CD4-positive, alpha-beta T cell (primary cell): Measurements from ENCODE around the gene TENT5C. TPM values are rescaled to one million over a fixed set of nuclear protein-coding genes. Genes with fewer than 3 reads are reported as not detected.
A peak's percentile ranks its signal among the peaks of the same experiment; 100 is the strongest.

ENCODE experiments used
- ATAC-seq: fragments of 200-7000 bp; cut with Tn5 transposase; one replicate; pipeline ENCODE4 v1.10.0; 2022; ENCODE audit warnings: mild to moderate bottlenecking; ENCODE audit not compliant: poor library complexity
- CTCF ChIA-PET: fragments of 350-600 bp; sonication (Branson Sonifier 250); formaldehyde crosslinking; loops from one replicate; lab custom pipeline; 2021; ENCODE audit warnings: antibody characterized with exemption, inconsistent platforms; lab: Charles Lee
- POLR2A ChIA-PET: fragments of 350-600 bp; sonication (Branson Sonifier 250); formaldehyde crosslinking; loops from one replicate; lab custom pipeline; 2021; ENCODE audit warnings: antibody characterized with exemption, inconsistent platforms; lab: Charles Lee
- DNase-seq, 14 experiments: peaks; one replicate each; pipeline ENCODE4 v3.0.0-alpha.2; 2013 to 2020; ENCODE audit warnings: mixed read lengths in 2 of 14
- H3K27ac ChIP-seq, 2 donors: one replicate each; pipeline versions ENCODE4 v1.5.1 to v1.7.0; 2013; ENCODE audit warnings: low read length in 2 of 2, low read depth in 1 of 2, mild to moderate bottlenecking in 1 of 2
- H3K27me3 ChIP-seq, 2 experiments: 1 replicate in 1 of 2; 2 replicates in 1 of 2; pipeline versions ENCODE4 v1.6.1 to v1.7.0; 2013; ENCODE audit warnings: low read length in 2 of 2, control low read depth in 1 of 2, mild to moderate bottlenecking in 1 of 2, moderate library complexity in 1 of 2; ENCODE audit not compliant: insufficient read depth in 2 of 2, control insufficient read depth in 1 of 2
- H3K36me3 ChIP-seq: one replicate; pipeline ENCODE4 v1.6.1; 2013; ENCODE audit warnings: low read length, control low read depth; ENCODE audit not compliant: insufficient read depth
- H3K4me1 ChIP-seq: one replicate; pipeline ENCODE4 v1.6.1; 2013; ENCODE audit warnings: low read length, control low read depth; ENCODE audit not compliant: insufficient read depth
- H3K4me3 ChIP-seq: one replicate; pipeline ENCODE4 v1.5.1; 2013; ENCODE audit warnings: mild to moderate bottlenecking, low read length, moderate library complexity
- H3K9me3 ChIP-seq, 2 experiments: 1 replicate in 1 of 2; 2 replicates in 1 of 2; pipeline versions ENCODE4 v1.6.1 to v1.7.0; 2013; ENCODE audit warnings: low read length in 2 of 2, mild to moderate bottlenecking in 2 of 2, control low read depth in 1 of 2, moderate library complexity in 1 of 2; ENCODE audit not compliant: control insufficient read depth in 1 of 2, insufficient read depth in 1 of 2
- H3K27ac Mint-ChIP-seq: one replicate; pipeline ENCODE4 v1.8.0; 2020; ENCODE audit warnings: mixed read lengths
- H3K27me3 Mint-ChIP-seq: one replicate; pipeline ENCODE4 v1.8.0; 2021; ENCODE audit warnings: mixed read lengths
- H3K36me3 Mint-ChIP-seq: one replicate; pipeline ENCODE4 v1.8.0; 2021; ENCODE audit warnings: low read depth, mixed read lengths
- H3K4me1 Mint-ChIP-seq: one replicate; pipeline ENCODE4 v1.8.0; 2021; ENCODE audit warnings: low read depth, mixed read lengths
- H3K4me3 Mint-ChIP-seq: one replicate; pipeline ENCODE4 v1.8.0; 2020; ENCODE audit warnings: mild to moderate bottlenecking, mixed read lengths
- H3K9me3 Mint-ChIP-seq: one replicate; pipeline ENCODE4 v1.8.0; 2020; ENCODE audit warnings: mixed read lengths
- CTCF ChIP-seq: fragments of 200-600 bp; IDR thresholded peaks from one replicate; pipeline ENCODE4 v1.8.0; 2022; ENCODE audit warnings: antibody characterized with exemption, mild to moderate bottlenecking
- intact Hi-C, 2 experiments: fragments of 100-400 bp; cut with DNase I in 1 of 2; cut with micrococcal nuclease in 1 of 2; formaldehyde crosslinking; loops; one replicate each; pipeline versions ENCODE4 v1.15.1 to v1.9.0; 2023 to 2025; cut with DNase I, micrococcal nuclease
- total RNA-seq, 174 experiments: library from RNA in 2 of 174; stranded (reverse) in 2 of 174; gene quantifications; one replicate each; pipeline ENCODE4 v1.2.3 and lab custom pipeline; 2021 to 2026

The TENT5C gene
- total RNA-seq, 2 experiments from 2014 or later, result 122 to 123 TPM

GRCh38 chr1:117664314-117664713, 58.5 kb downstream of the TENT5C start:
- Histone ChIP-seq H3K27ac (peak overlapping the region; percentile 27 to 76), H3K27me3 (no peaks in the 10 kb centered on the region)
- POLR2A ChIA-PET, result interaction anchor here (0.6 to 3.4 kb wide), 9 partner anchors 8 to 1149 kb away, joined by 3 to 24 read pairs (median 4); partner anchors contain the start of genes TENT5C and TTF2

GRCh38 chr1:117665556-117666270, 59.9 kb downstream of the TENT5C start:
- Mint-ChIP-seq H3K4me3 (no peak overlapping the region), H3K36me3 (peaks cover 10% of the 10 kb centered on the region), H3K9me3 (peaks cover 11% of the 10 kb centered on the region), H3K27me3 (peaks cover 10% of the 10 kb centered on the region), H3K4me1 (peaks cover 49% of the 10 kb centered on the region), H3K27ac (peak overlapping the region; percentile 82)
- peaks cover 0 to 6% of the 10 kb centered on the region in 2 experiments for H3K9me3 ChIP-seq
- no peaks in the 10 kb centered on the region for H3K36me3 ChIP-seq
- no peaks in the 10 kb centered on the region for H3K27me3 ChIP-seq
- ATAC-seq (no peak), DNase-seq (no peak)
- H3K4me1 ChIP-seq, result peaks cover 56% of the 10 kb centered on the region
- no peak for TF ChIP-seq CTCF
- POLR2A ChIA-PET, result interaction anchor here (1.9 to 3.4 kb wide), 3 partner anchors 8 to 59 kb away, joined by 8 to 24 read pairs (median 13); partner anchors contain the start of gene TENT5C
- CTCF ChIA-PET, result interaction anchor here (0.8 to 2.4 kb wide), 4 partner anchors 9 to 131 kb away, joined by 3 to 15 read pairs (median 5); no protein-coding TSS in a partner anchor
- intact Hi-C loops, result loop anchor here (2.0 to 10.0 kb wide), 2 partner anchors 59 to 301 kb away; partner anchors contain the start of genes MAN1A2 (in 1 of the 2) and TENT5C (in 1 of the 2)
- no peak overlapping the region for H3K27ac ChIP-seq
- H3K4me3 ChIP-seq, result no peak overlapping the region

More at GRCh38 chr1:117664314-117664713, 58.5 kb downstream of the TENT5C start:
- ATAC-seq (peak; percentile 81), DNase-seq (peak in 12 of 14 experiments; percentile 25 to 95 (median 54))
- peaks cover 11% of the 10 kb centered on the region for H3K9me3 Mint-ChIP-seq
- H3K4me3 Mint-ChIP-seq, result peak overlapping the region; percentile 13
- Histone ChIP-seq H3K9me3 (peaks cover 0 to 6% of the 10 kb centered on the region in 2 experiments), H3K4me3 (no peak overlapping the region), H3K36me3 (no peaks in the 10 kb centered on the region), H3K4me1 (peaks cover 70% of the 10 kb centered on the region)
- CTCF ChIA-PET, result interaction anchor here (0.7 to 2.4 kb wide), 4 partner anchors 9 to 129 kb away, joined by 3 to 15 read pairs (median 7); no protein-coding TSS in a partner anchor
- peaks cover 63% of the 10 kb centered on the region for H3K4me1 Mint-ChIP-seq
- H3K36me3 Mint-ChIP-seq, result peaks cover 10% of the 10 kb centered on the region
- intact Hi-C loops, result loop anchor here (1.0 to 10.0 kb wide), 3 partner anchors 10 to 300 kb away; partner anchors contain the start of genes MAN1A2 (in 1 of the 2) and TENT5C (in 1 of the 2)
- peaks cover 4% of the 10 kb centered on the region for H3K27me3 Mint-ChIP-seq
- H3K27ac Mint-ChIP-seq, result peak overlapping the region; percentile 82
- TF ChIP-seq CTCF, result no peak

- TF ChIP-seq CTCF, result no peak
- Histone ChIP-seq H3K27me3 (no peaks in the 10 kb centered on the region), H3K9me3 (no peaks in the 10 kb centered on the region), H3K27ac (no peak overlapping the region), H3K4me1 (peaks cover 35% of the 10 kb centered on the region), H3K36me3 (no peaks in the 10 kb centered on the region), H3K4me3 (no peak overlapping the region)
- ChIA-PET POLR2A (no interaction called here), CTCF (no interaction called here)
- intact Hi-C loops, result loop anchor here in 1 of 2 experiments (10.0 kb wide), 1 partner anchor 305 kb away; the partner anchor contains the start of gene MAN1A2
- H3K27me3 Mint-ChIP-seq, result peaks cover 13% of the 10 kb centered on the region
- H3K4me3 Mint-ChIP-seq, result no peak overlapping the region
- no peak for DNase-seq
- no peaks in the 10 kb centered on the region for H3K36me3 Mint-ChIP-seq
- H3K4me1 Mint-ChIP-seq, result peaks cover 25% of the 10 kb centered on the region
- H3K27ac Mint-ChIP-seq, result no peak overlapping the region
- H3K9me3 Mint-ChIP-seq, result no peaks in the 10 kb centered on the region
- ATAC-seq, result no peak
These were observed 63.7 kb downstream of the TENT5C start for GRCh38 chr1:117669572-117669971.
